Right hindlimb (tissue), 1 donor: ENCODE data around the gene CSNK2A1.
"Not testable (repeated sequence)": the region's sequence is repeated elsewhere in the genome, so short reads cannot be mapped to it uniquely, and the experiment has no call there.

Experiments
- DNase-seq: peaks from one replicate; pipeline ENCODE4 v3.0.0-alpha.2; 2018

Gene CSNK2A1

GRCh38 chr20:531608-532007 is 12.0 kb downstream of the CSNK2A1 start:
- DNase-seq, result no peak

- DNase-seq, result no peak
Measured at GRCh38 chr20:530321-530720, 13.3 kb downstream of the CSNK2A1 start.

GRCh38 chr20:528923-529604 is 14.5 kb downstream of the CSNK2A1 start:
- DNase-seq, result no peak

GRCh38 chr20:527571-527886 is 16.1 kb downstream of the CSNK2A1 start:
- no peak for DNase-seq

GRCh38 chr20:521860-522259 is 21.7 kb downstream of the CSNK2A1 start:
- no peak for DNase-seq

GRCh38 chr20:519999-520398 is 23.6 kb downstream of the CSNK2A1 start:
- DNase-seq, result no peak

GRCh38 chr20:517221-517620 is 26.4 kb downstream of the CSNK2A1 start:
- no peak for DNase-seq

GRCh38 chr20:516799-517198 is 26.8 kb downstream of the CSNK2A1 start:
- no peak for DNase-seq

- no peak for DNase-seq
Measured at GRCh38 chr20:515696-516095, 27.9 kb downstream of the CSNK2A1 start.

GRCh38 chr20:513429-513828 is 30.2 kb downstream of the CSNK2A1 start:
- no peak for DNase-seq

GRCh38 chr20:510328-511057 is 33.1 kb downstream of the CSNK2A1 start:
- not testable (repeated sequence) for DNase-seq

- DNase-seq, result not testable (repeated sequence)
Measured at GRCh38 chr20:508364-508787, 35.2 kb downstream of the CSNK2A1 start.

- no peak for DNase-seq
Measured at GRCh38 chr20:507761-508332, 35.7 kb downstream of the CSNK2A1 start.

GRCh38 chr20:507006-507758 is 36.4 kb downstream of the CSNK2A1 start:
- DNase-seq, result no peak

- DNase-seq, result no peak
Measured at GRCh38 chr20:504632-505075, 38.9 kb downstream of the CSNK2A1 start.

GRCh38 chr20:503048-503737 is 40.4 kb downstream of the CSNK2A1 start:
- no peak for DNase-seq

GRCh38 chr20:497979-498378 is 45.6 kb downstream of the CSNK2A1 start:
- no peak for DNase-seq

- no peak for DNase-seq
Measured at GRCh38 chr20:496126-496696, 47.4 kb downstream of the CSNK2A1 start.

- DNase-seq, result no peak
Measured at GRCh38 chr20:492159-492558, 51.4 kb downstream of the CSNK2A1 start.

GRCh38 chr20:487655-488054 is 55.9 kb downstream of the CSNK2A1 start:
- no peak for DNase-seq

GRCh38 chr20:483815-484644 is 59.6 kb downstream of the CSNK2A1 start:
- DNase-seq, result peak; percentile 52

GRCh38 chr20:481167-481566 is 62.4 kb downstream of the CSNK2A1 start:
- DNase-seq, result no peak
